Measurements from ENCODE around the gene UTRN. TPM values are rescaled to one million over a fixed set of nuclear protein-coding genes. Genes with fewer than 3 reads are reported as not detected.

The UTRN gene
- total and polyA plus RNA-seq, 2 donors from 2014 or later: 8.3 to 210 TPM

DNA sequence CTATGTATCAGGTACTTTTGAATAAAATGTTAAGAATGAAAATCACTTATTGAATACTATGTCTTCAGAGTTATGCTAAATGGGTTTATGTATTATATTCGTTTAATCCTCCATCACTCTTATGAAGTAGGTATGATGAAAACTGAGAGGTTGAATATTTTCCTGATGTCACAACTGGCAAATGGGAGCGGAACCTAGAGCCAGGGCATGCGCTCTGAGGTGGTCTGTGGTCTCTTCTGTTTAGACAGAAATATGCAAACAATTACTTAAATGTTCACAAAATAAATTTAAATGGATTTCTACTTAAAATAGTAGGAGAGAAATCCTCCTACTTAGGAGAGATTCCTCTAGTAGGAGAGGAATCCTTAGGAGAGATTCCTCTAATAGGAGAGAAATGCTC lies 21.3 kb upstream of the UTRN start:
- Histone ChIP-seq H3K4me1 (ENCODE audit: control insufficient read depth in 2 of 3, insufficient read depth in 2 of 3, low read depth in 1 of 3, low read length in 3 of 3) (peaks cover 0 to 4% (median 0%) of the 10 kb centered on the region in 3 donors), H3K36me3 (ENCODE audit: control insufficient read depth in 2 of 3, insufficient read depth in 3 of 3, low read length in 3 of 3) (no peaks in the 10 kb centered on the region), H3K9ac (ENCODE audit: low read length in 3 of 3) (no peak overlapping the region), H3K27ac (ENCODE audit: low read depth in 2 of 2, low read length in 2 of 2) (peak overlapping the region in 1 of 2 donors; percentile 43), H3K27me3 (ENCODE audit: control insufficient read depth, insufficient read depth, low read length) (no peaks in the 10 kb centered on the region), H3K9me3 (ENCODE audit: control insufficient read depth in 2 of 3, insufficient read depth in 1 of 3, low read length in 3 of 3) (peaks cover 0 to 3% (median 0%) of the 10 kb centered on the region in 3 donors), H3K4me3 (ENCODE audit: low read length in 3 of 3) (no peak overlapping the region)
- intact Hi-C loops (cut with DNase I): no loop called here
- TF ChIP-seq, protein P1, sequence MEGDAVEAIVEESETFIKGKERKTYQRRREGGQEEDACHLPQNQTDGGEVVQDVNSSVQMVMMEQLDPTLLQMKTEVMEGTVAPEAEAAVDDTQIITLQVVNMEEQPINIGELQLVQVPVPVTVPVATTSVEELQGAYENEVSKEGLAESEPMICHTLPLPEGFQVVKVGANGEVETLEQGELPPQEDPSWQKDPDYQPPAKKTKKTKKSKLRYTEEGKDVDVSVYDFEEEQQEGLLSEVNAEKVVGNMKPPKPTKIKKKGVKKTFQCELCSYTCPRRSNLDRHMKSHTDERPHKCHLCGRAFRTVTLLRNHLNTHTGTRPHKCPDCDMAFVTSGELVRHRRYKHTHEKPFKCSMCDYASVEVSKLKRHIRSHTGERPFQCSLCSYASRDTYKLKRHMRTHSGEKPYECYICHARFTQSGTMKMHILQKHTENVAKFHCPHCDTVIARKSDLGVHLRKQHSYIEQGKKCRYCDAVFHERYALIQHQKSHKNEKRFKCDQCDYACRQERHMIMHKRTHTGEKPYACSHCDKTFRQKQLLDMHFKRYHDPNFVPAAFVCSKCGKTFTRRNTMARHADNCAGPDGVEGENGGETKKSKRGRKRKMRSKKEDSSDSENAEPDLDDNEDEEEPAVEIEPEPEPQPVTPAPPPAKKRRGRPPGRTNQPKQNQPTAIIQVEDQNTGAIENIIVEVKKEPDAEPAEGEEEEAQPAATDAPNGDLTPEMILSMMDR (IDR thresholded peaks at IDR 0.05; ENCODE audit: borderline replicate concordance, extremely low read depth, insufficient read depth): no peak
- no peak for FAIRE-seq
- DNase-seq: no peak

GRCh38 chr6:144264270-144265060 lies 20.7 kb upstream of the UTRN start:
- Histone ChIP-seq H3K4me1 (ENCODE audit: control insufficient read depth in 2 of 3, insufficient read depth in 2 of 3, low read depth in 1 of 3, low read length in 3 of 3) (peaks cover 0 to 4% (median 0%) of the 10 kb centered on the region in 3 donors), H3K4me3 (ENCODE audit: low read length in 3 of 3) (no peak overlapping the region), H3K27me3 (ENCODE audit: control insufficient read depth, insufficient read depth, low read length) (no peaks in the 10 kb centered on the region), H3K36me3 (ENCODE audit: control insufficient read depth in 2 of 3, insufficient read depth in 3 of 3, low read length in 3 of 3) (no peaks in the 10 kb centered on the region), H3K9ac (ENCODE audit: low read length in 3 of 3) (no peak overlapping the region), H3K9me3 (ENCODE audit: control insufficient read depth in 2 of 3, insufficient read depth in 1 of 3, low read length in 3 of 3) (peaks cover 0 to 3% (median 0%) of the 10 kb centered on the region in 3 donors), H3K27ac (ENCODE audit: low read depth in 2 of 2, low read length in 2 of 2) (peak overlapping the region in 1 of 2 donors; percentile 43)
- TF ChIP-seq, protein P1 (IDR thresholded peaks at IDR 0.05; ENCODE audit: borderline replicate concordance, extremely low read depth, insufficient read depth): no peak
- intact Hi-C loops (cut with DNase I): no loop called here
- FAIRE-seq (no peak), DNase-seq (peak in 2 of 5 donors; percentile 24 to 56)

- Histone ChIP-seq H3K9ac (ENCODE audit: low read length in 3 of 3) (no peak overlapping the region), H3K4me3 (ENCODE audit: low read length in 3 of 3) (no peak overlapping the region), H3K27me3 (ENCODE audit: control insufficient read depth, insufficient read depth, low read length) (no peaks in the 10 kb centered on the region), H3K36me3 (ENCODE audit: control insufficient read depth in 2 of 3, insufficient read depth in 3 of 3, low read length in 3 of 3) (no peaks in the 10 kb centered on the region), H3K9me3 (ENCODE audit: control insufficient read depth in 2 of 3, insufficient read depth in 1 of 3, low read length in 3 of 3) (peaks cover 0 to 3% (median 0%) of the 10 kb centered on the region in 3 donors), H3K27ac (ENCODE audit: low read depth in 2 of 2, low read length in 2 of 2) (no peak overlapping the region), H3K4me1 (ENCODE audit: control insufficient read depth in 2 of 3, insufficient read depth in 2 of 3, low read depth in 1 of 3, low read length in 3 of 3) (peaks cover 0 to 4% (median 0%) of the 10 kb centered on the region in 3 donors)
- intact Hi-C loops (cut with DNase I): no loop called here
- FAIRE-seq (no peak), DNase-seq (peak in 1 of 5 donors; percentile 32)
- TF ChIP-seq, protein P1 (IDR thresholded peaks at IDR 0.05; ENCODE audit: borderline replicate concordance, extremely low read depth, insufficient read depth): no peak
Measured at GRCh38 chr6:144265061-144265357, 20.1 kb upstream of the UTRN start.

Measured in kidney (tissue), 14 donors.